Ovary (tissue), 9 donors: ENCODE data around the gene KDM1A. TPM values are rescaled to one million over a fixed set of nuclear protein-coding genes. Genes with fewer than 3 reads are reported as not detected.
A peak's percentile ranks its signal among the peaks of the same experiment; 100 is the strongest.

ENCODE experiments used
- DNase-seq, 5 donors: peaks; one replicate each; pipeline ENCODE4 v3.0.0-alpha.2; 2019 to 2020
- H3K27ac ChIP-seq, 2 donors: fragments of 200-600 bp; one replicate each; pipeline versions ENCODE4 v1.5.1 to v1.8.0; 2019 to 2022
- H3K27me3 ChIP-seq: fragments of 200-600 bp; one replicate; pipeline ENCODE4 v1.8.0; 2022
- H3K36me3 ChIP-seq: fragments of 200-600 bp; sonication (generic); one replicate; pipeline ENCODE4 v1.5.1; 2019
- H3K4me1 ChIP-seq: one replicate; pipeline ENCODE4 v1.8.1; 2013; ENCODE audit warnings: mild to moderate bottlenecking, moderate library complexity; ENCODE audit not compliant: insufficient read depth
- H3K4me3 ChIP-seq: fragments of 200-600 bp; sonication (generic); one replicate; pipeline ENCODE4 v1.5.1; 2017
- H3K9me3 ChIP-seq, 2 donors: fragments of 200-600 bp in 1 of 2; sonication (generic) in 1 of 2; one replicate each; pipeline versions ENCODE4 v1.5.1 to v1.8.1; 2013 to 2019; ENCODE audit warnings: mild to moderate bottlenecking in 1 of 2, moderate library complexity in 1 of 2
- CTCF ChIP-seq, 3 donors: fragments of 450-650 bp in 2 of 3; fragments of 200-600 bp in 1 of 3; IDR thresholded peaks; one replicate each; pipeline versions ENCODE4 v1.5.1 to v1.8.0; 2016 to 2022; ENCODE audit warnings: antibody characterized with exemption in 3 of 3, mild to moderate bottlenecking in 1 of 3
- EP300 ChIP-seq: sonication (generic); formaldehyde crosslinking; IDR thresholded peaks from one replicate; pipeline ENCODE4 v1.6.1; 2017; ENCODE audit warnings: antibody characterized with exemption
- POLR2A ChIP-seq: fragments of 450-650 bp; IDR thresholded peaks from one replicate; pipeline ENCODE4 v1.6.1; 2017; ENCODE audit warnings: antibody characterized with exemption, mild to moderate bottlenecking, moderate library complexity
- WGBS, 3 donors: extraction: QIAGEN DNeasy Blood & Tissue Kit in 1 of 3; methylation state at CpG; one replicate each; pipeline versions ENCODE4 v1.1.5 to v1.1.7; 2013 to 2017; 5-methylcytosine and 5-hydroxymethylcytosine counted together
- intact Hi-C, 4 donors: fragments of 100-400 bp; cut with DNase I; formaldehyde crosslinking; loops; one replicate each; pipeline versions ENCODE4 v1.11.0 to v1.15.1; 2022 to 2023
- polyA plus RNA-seq, 2 donors: library from polyadenylated mRNA; stranded (reverse); fragments of 200-250 nt in 1 of 2; fragments of 350-450 nt in 1 of 2; fragmentation: Illumina TruSeq in 1 of 2; extraction: RNeasy Lipid Tissue Mini Kit (QIAGEN cat#74804) in 1 of 2; gene quantifications; one replicate each; pipeline ENCODE4 v1.2.3, GENCODE V29; 2013 to 2014
- total RNA-seq, 7 donors: library from RNA; depleted of rRNA in 2 of 7; stranded (reverse); fragments of >200 nt in 2 of 7; fragmentation: NEBNext Ultra II Directional in 3 of 7; extraction: Animal tissue kit (Norgen Biotek cat#: 25700) in 3 of 7; gene quantifications; one replicate each; pipeline versions ENCODE4 v1.1.0 to v1.2.4, GENCODE V29; 2016 to 2023
- donor health status: DM: no; HTN: no; CAD: no; lungs with moderate emphysema.
- donor health status: DM: no; HTN: no; CAD: no.
- donor health status: Bipolar disorder and iron deficiency.
- donor health status: DM: yes; HTN: yes; CAD: no.
- donor health status: DM: no; HTN: no; CAD: no.
- donor health status: DM: yes; HTN: yes; CAD: no.

Gene KDM1A
- total and polyA plus RNA-seq, 9 donors: 45.7 to 76.1 (median 65.7) TPM

- peak overlapping the region in 1 of 2 donors; percentile 92 for H3K27ac ChIP-seq
- peaks cover 4% of the 10 kb centered on the region for H3K4me1 ChIP-seq
- 22 to 31% (median 29%) methylated on average over 10 of the region's 10 CpGs for WGBS, 3 donors
- no peaks in the 10 kb centered on the region for H3K9me3 ChIP-seq
- no peaks in the 10 kb centered on the region for H3K36me3 ChIP-seq
- TF ChIP-seq POLR2A (no peak), EP300 (no peak), CTCF (IDR thresholded peaks at IDR 0.05) (no peak)
- peak in 1 of 5 donors; percentile 12 for DNase-seq
- peak overlapping the region; percentile 72 for H3K4me3 ChIP-seq
- no peaks in the 10 kb centered on the region for H3K27me3 ChIP-seq
- intact Hi-C loops: no loop called here
Observed at GRCh38 chr1:23018661-23019093, 591 bp upstream of the KDM1A start.

GRCh38 chr1:23019863-23020625, 776 bp downstream of the KDM1A start:
- H3K4me1 ChIP-seq: peaks cover 4% of the 10 kb centered on the region
- peak overlapping the region; percentile 72 for H3K4me3 ChIP-seq
- intact Hi-C loops: no loop called here
- peak in 4 of 5 donors; percentile 15 to 60 (median 35) for DNase-seq
- TF ChIP-seq EP300: no peak
- TF ChIP-seq CTCF (IDR thresholded peaks at IDR 0.05): no peak
- no peak for TF ChIP-seq POLR2A
- WGBS, 3 donors: 0% methylated on average over 27 to 42 of the region's 42 CpGs
- no peaks in the 10 kb centered on the region for H3K27me3 ChIP-seq
- H3K9me3 ChIP-seq: no peaks in the 10 kb centered on the region
- peak overlapping the region; percentile 90 to 92 for H3K27ac ChIP-seq
- no peaks in the 10 kb centered on the region for H3K36me3 ChIP-seq

- intact Hi-C loops: no loop called here
- Histone ChIP-seq H3K27ac (no peak overlapping the region), H3K4me1 (peaks cover 7% of the 10 kb centered on the region), H3K36me3 (no peaks in the 10 kb centered on the region), H3K4me3 (peak overlapping the region; percentile 72), H3K9me3 (no peaks in the 10 kb centered on the region), H3K27me3 (no peaks in the 10 kb centered on the region)
- no peak for TF ChIP-seq EP300
- no peak for TF ChIP-seq POLR2A
- TF ChIP-seq CTCF (IDR thresholded peaks at IDR 0.05): no peak
- WGBS, 3 donors: 27 to 34% (median 27%) methylated on average over 7 of the region's 7 CpGs
- no peak for DNase-seq
Observed at GRCh38 chr1:23020706-23021405, 1.6 kb downstream of the KDM1A start.

GRCh38 chr1:23021834-23022233, 2.6 kb downstream of the KDM1A start:
- H3K4me3 ChIP-seq: no peak overlapping the region
- H3K27ac ChIP-seq: no peak overlapping the region
- no peaks in the 10 kb centered on the region for H3K27me3 ChIP-seq
- DNase-seq: no peak
- 80 to 88% (median 84%) methylated on average over 2 of the region's 2 CpGs for WGBS, 3 donors
- H3K4me1 ChIP-seq: peaks cover 10% of the 10 kb centered on the region
- no peaks in the 10 kb centered on the region for H3K36me3 ChIP-seq
- intact Hi-C loops: no loop called here
- no peak for TF ChIP-seq CTCF (IDR thresholded peaks at IDR 0.05)
- TF ChIP-seq EP300: no peak
- no peak for TF ChIP-seq POLR2A
- H3K9me3 ChIP-seq: no peaks in the 10 kb centered on the region
